Cardiac fibroblast (primary cell): Measurements from ENCODE around the gene APOL3.
"Not testable (repeated sequence)": the region's sequence is repeated elsewhere in the genome, so short reads cannot be mapped to it uniquely, and the experiment has no call there.

Experiments used
- DNase-seq, 2 donors: peaks; one replicate each; pipeline versions ENCODE4 v3.0.0 to v3.0.0-alpha.2; 2010; ENCODE audit warnings: low read depth in 2 of 2
- H3K4me3 ChIP-seq, 2 donors: replicated peaks in 1 of 2; 1 replicate in 1 of 2; 2 replicates in 1 of 2; pipeline ENCODE4 v1.5.1; 2011; ENCODE audit warnings: low read depth in 2 of 2, low read length in 2 of 2, mild to moderate bottlenecking in 2 of 2, moderate library complexity in 1 of 2
- TF ChIP-seq, protein P1 (sequence below): IDR thresholded peaks from one replicate; pipeline ENCODE4 v1.5.1; 2011; ENCODE audit warnings: low read depth, mild to moderate bottlenecking, low read length, inconsistent platforms

The APOL3 gene

DNA sequence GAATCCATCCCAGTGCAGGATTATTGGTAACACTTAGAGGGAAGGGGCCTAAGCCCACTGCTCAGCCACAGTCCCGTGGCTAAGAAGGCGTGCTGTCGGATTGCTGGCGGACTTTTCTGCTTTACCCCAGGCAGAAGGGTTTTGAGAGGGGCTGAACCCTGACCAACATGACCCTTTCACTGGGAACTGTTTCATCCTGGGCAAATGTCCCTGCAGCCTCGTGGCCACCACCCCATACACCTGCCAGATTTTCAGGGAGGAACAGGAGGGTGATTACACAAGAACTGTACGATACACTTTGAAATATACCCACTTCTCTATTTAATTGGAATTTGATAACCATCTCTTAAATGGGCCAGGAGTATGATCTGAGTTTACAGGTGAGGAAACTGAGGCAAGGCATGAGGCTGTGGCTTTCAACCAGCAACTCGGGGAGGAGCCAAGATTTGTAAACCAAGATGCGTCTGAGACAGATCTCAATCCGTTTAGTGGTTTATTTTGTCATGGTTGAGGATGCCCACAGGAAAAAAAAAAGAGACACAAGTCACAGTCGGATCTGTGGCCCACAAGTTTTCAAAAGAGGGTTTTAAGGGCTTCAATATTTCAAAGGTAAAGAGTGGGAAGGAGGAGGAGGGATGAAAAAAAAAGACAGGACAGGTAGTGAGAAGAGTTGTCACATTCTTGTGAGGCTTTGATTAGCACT is 6.1 kb upstream of the APOL3 start:
- TF ChIP-seq, protein P1, sequence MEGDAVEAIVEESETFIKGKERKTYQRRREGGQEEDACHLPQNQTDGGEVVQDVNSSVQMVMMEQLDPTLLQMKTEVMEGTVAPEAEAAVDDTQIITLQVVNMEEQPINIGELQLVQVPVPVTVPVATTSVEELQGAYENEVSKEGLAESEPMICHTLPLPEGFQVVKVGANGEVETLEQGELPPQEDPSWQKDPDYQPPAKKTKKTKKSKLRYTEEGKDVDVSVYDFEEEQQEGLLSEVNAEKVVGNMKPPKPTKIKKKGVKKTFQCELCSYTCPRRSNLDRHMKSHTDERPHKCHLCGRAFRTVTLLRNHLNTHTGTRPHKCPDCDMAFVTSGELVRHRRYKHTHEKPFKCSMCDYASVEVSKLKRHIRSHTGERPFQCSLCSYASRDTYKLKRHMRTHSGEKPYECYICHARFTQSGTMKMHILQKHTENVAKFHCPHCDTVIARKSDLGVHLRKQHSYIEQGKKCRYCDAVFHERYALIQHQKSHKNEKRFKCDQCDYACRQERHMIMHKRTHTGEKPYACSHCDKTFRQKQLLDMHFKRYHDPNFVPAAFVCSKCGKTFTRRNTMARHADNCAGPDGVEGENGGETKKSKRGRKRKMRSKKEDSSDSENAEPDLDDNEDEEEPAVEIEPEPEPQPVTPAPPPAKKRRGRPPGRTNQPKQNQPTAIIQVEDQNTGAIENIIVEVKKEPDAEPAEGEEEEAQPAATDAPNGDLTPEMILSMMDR = no peak
- DNase-seq = no peak
- no peak overlapping the region for H3K4me3 ChIP-seq

DNA sequence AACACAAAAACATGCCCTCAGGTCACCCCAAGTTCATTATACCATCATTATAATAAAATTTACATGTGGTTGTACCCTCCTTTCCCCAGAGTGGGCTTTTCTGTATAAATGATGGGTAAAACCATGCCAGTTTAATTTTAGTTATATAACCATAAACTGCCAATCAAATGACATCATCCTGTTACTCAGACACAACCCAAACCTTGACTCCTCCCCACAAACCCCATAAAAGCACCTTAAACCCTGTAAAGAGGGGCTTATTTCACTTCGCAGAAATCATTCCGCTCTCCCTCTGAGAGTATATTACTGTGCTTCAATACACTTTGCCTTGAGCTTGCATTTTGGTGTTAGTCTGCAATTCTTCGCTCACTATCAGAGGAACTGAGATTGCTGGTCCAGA is 5.5 kb upstream of the APOL3 start:
- no peak overlapping the region for H3K4me3 ChIP-seq
- TF ChIP-seq, protein P1 = no peak
- DNase-seq = no peak

DNA sequence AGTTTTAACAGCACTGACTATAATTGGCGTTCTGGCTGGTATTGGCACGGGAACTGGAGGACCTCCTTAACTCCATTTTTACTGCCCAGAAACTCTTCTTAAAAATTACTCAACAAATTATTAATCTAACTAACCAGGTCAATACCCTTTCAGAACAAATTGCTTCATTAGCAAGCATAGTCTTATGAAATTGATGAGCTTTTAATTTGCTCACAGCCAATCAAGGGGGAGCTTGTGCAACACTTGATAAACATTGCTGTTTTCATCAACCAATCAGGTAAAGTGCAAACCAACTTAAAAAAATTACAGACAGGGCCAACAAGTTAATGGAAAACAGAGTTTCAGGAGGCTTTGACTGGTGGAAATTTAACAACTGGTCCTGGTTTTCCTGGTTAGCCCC is 4.6 kb upstream of the APOL3 start:
- DNase-seq = no peak
- TF ChIP-seq, protein P1 = no peak
- H3K4me3 ChIP-seq = no peak overlapping the region

DNA sequence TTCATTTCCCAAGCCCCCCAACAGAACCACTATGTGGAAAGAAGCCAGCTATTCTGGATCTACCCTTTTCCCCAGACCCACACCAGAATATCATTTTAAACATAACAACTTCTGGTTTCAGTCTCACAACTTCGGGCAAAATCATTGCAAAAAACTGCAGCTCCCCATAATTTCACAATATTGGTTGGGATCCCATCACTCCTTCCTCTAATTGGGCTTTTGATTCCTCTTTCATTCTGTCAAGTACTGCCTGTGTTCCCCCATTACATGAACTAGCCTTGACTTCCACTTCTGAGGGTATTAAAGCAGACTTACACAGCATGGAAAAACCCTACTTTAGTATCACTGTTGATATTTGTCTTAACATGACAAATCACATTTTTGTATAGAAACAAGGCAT is 4.1 kb upstream of the APOL3 start:
- DNase-seq = no peak
- H3K4me3 ChIP-seq = no peak overlapping the region
- TF ChIP-seq, protein P1 = no peak

DNA sequence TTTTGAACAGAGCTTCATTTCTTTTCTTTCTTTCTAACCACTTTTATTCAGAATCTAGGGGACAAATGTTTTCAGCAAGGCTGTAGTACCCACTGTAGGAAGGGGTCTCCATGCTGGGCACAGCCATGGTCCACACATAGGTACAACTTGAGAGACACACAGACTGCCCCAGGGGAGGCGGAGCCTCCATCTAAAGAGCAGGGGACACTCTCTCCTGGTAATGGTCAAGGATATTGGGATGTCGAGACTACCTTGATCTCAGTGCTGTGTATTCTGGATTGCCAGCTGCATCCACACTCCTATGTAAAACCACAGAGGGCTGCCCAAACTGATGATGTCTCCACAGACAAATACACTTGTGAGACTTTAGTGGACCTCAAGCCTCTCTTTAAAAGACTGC is 2.9 kb upstream of the APOL3 start:
- no peak overlapping the region for H3K4me3 ChIP-seq
- no peak for DNase-seq
- TF ChIP-seq, protein P1 = no peak

DNA sequence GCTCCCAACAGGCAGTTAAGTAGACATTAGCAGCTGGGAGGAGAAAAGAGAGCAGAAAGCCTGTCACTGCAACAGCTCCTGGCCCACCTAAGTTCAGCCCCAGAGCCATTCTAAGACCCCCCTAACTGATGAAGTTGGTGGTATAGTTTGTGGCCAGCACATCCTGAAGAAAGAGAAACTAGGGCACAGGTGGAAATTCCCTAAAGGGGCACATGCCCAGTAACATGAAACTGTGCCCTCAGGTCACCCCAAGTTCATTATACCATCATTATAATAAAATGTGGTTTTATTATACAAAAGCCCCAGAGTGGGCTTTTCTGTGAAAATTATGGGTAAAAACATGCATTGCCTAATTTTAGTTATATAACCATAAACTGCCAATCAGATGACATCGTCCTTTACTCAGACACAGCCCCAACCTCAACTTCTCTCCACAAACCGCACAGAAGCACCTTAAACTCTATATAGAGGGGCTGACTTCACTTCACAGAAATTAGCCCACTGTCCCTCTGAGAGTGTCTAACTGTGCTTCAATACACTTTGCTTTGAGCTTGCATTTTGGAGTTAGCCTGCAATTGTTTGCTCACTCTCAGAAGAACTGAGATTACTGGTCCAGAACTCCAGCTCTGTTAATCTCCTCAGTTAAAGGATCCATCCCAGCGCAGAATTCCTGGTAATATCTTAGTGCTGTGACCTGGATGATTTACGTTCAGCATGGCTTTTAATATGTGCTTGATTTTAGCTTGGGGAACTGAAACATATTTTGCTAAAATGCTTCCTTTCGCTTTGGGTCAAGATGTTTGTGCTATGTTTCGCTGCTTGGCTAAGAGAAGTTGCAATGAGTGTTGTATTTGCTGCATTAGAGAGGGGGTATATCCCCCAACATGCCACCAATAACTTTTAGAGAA is 1.8 kb upstream of the APOL3 start:
- no peak overlapping the region for H3K4me3 ChIP-seq
- DNase-seq = no peak
- TF ChIP-seq, protein P1 = no peak

DNA sequence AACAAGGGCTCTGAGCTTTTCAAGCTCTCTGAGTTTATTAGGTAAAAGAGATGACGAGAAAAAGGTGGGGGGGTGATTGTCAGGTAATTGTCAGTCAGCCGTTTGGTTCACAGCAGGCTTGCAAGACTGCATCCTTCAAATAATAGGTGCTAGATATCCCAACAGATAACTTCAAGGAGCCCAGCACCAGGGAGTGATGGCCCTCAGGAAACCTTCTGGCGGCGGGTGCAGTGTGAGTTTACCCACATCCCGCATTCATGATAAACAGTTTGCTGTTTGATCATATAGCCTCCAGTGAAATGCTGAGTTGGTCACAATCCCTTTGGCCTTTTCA is 1.2 kb upstream of the APOL3 start:
- not testable (repeated sequence) for H3K4me3 ChIP-seq, DNase-seq
